PC-3 (cell line): ENCODE data around the gene MGMT.

Experiments used
- EZH2phosphoT487 ChIP-seq: fragments of 300-600 bp; sonication (generic); IDR thresholded peaks from 2 replicates; pipeline ENCODE4 v1.6.1; 2018; ENCODE audit warnings: mild to moderate bottlenecking, antibody characterized with exemption, low read length, borderline replicate concordance
- TF ChIP-seq, protein P1 (sequence below): fragments of 300-600 bp; sonication (generic); conservative IDR thresholded peaks from 2 replicates; pipeline ENCODE4 v1.5.1; 2017; ENCODE audit warnings: antibody characterized with exemption, low read depth, mild to moderate bottlenecking, low read length

DNA sequence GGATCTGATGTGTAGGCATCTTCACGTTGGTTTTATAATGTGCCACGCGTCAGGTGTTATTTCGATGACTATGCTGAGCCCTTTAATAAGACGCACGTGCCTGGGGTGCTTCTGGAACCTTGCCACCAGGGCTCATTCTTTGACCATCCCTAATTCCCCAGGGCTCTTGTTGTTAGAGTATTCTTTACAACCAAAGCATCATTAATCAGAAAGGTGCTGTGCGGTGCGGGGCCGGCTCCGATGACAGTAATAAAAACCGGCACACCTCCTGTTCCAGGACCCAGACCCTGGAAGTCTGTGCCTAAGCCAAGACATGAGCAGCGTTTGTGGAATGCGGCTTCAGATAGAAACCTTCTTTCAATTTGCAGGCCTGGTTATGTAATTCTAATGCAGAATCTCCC, 58.4 kb downstream of the MGMT start:
- TF ChIP-seq, protein P1, sequence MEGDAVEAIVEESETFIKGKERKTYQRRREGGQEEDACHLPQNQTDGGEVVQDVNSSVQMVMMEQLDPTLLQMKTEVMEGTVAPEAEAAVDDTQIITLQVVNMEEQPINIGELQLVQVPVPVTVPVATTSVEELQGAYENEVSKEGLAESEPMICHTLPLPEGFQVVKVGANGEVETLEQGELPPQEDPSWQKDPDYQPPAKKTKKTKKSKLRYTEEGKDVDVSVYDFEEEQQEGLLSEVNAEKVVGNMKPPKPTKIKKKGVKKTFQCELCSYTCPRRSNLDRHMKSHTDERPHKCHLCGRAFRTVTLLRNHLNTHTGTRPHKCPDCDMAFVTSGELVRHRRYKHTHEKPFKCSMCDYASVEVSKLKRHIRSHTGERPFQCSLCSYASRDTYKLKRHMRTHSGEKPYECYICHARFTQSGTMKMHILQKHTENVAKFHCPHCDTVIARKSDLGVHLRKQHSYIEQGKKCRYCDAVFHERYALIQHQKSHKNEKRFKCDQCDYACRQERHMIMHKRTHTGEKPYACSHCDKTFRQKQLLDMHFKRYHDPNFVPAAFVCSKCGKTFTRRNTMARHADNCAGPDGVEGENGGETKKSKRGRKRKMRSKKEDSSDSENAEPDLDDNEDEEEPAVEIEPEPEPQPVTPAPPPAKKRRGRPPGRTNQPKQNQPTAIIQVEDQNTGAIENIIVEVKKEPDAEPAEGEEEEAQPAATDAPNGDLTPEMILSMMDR = no peak
- no peak for TF ChIP-seq EZH2phosphoT487
